ENCODE measurements around the gene CES2.

DNA sequence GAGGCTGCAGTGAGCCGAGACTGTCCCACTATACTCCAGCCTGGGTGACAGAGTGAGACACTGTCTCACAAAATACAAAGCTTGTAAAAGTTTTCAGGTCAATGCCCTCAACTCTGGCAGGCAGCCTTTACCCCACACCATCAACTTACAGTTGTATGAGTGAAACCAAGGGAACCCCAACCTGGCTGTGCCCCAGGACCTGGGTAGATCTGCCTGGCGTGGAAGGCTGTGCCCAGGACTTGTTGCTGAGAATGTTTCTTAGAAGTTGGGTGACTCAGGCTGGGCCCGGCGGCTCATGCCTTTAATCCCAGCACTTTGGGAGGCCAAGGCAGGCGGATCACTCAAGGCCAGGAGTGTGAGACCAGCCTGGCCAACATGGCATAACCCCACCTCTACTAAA, 33.5 kb downstream of the CES2 start:
- TF ChIP-seq, protein P1, sequence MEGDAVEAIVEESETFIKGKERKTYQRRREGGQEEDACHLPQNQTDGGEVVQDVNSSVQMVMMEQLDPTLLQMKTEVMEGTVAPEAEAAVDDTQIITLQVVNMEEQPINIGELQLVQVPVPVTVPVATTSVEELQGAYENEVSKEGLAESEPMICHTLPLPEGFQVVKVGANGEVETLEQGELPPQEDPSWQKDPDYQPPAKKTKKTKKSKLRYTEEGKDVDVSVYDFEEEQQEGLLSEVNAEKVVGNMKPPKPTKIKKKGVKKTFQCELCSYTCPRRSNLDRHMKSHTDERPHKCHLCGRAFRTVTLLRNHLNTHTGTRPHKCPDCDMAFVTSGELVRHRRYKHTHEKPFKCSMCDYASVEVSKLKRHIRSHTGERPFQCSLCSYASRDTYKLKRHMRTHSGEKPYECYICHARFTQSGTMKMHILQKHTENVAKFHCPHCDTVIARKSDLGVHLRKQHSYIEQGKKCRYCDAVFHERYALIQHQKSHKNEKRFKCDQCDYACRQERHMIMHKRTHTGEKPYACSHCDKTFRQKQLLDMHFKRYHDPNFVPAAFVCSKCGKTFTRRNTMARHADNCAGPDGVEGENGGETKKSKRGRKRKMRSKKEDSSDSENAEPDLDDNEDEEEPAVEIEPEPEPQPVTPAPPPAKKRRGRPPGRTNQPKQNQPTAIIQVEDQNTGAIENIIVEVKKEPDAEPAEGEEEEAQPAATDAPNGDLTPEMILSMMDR (IDR thresholded peaks at IDR 0.05; ENCODE audit: borderline replicate concordance, extremely low read depth, low read length, poor library complexity, severe bottlenecking): no peak
- TF ChIP-seq EZH2 (IDR thresholded peaks at IDR 0.05; ENCODE audit: borderline replicate concordance, low read depth, low read length, severe bottlenecking): no peak
